HEK293T (cell line): Measurements from ENCODE around the gene CTIF.

Experiments used
- ARNT ChIP-seq: fragments of 450-650 bp; IDR thresholded peaks from 2 replicates; pipeline ENCODE4 v1.6.1; 2017; ENCODE audit warnings: mild to moderate bottlenecking
- BHLHE40 ChIP-seq: fragments of 450-650 bp; IDR thresholded peaks from 2 replicates; pipeline ENCODE4 v1.6.1; 2016; ENCODE audit warnings: mild to moderate bottlenecking, moderate library complexity, borderline replicate concordance
- CTBP1 ChIP-seq: fragments of 450-650 bp; IDR thresholded peaks from 2 replicates; pipeline ENCODE4 v1.6.1; 2016; ENCODE audit warnings: borderline replicate concordance
- ELF4 ChIP-seq: fragments of 450-650 bp; IDR thresholded peaks from 2 replicates; pipeline ENCODE4 v1.6.1; 2017; ENCODE audit warnings: antibody characterized with exemption
- FOXA1 ChIP-seq: fragments of 450-650 bp; IDR thresholded peaks from 2 replicates; pipeline ENCODE4 v1.6.1; 2016; ENCODE audit warnings: mild to moderate bottlenecking
- FOXK2 ChIP-seq: fragments of 450-650 bp; IDR thresholded peaks from 2 replicates; pipeline ENCODE4 v1.6.1; 2016; ENCODE audit warnings: mild to moderate bottlenecking
- FOXM1 ChIP-seq: fragments of 450-650 bp; IDR thresholded peaks from 2 replicates; pipeline ENCODE4 v1.6.1; 2017; ENCODE audit warnings: mild to moderate bottlenecking, borderline replicate concordance
- HDGF ChIP-seq: fragments of 450-650 bp; IDR thresholded peaks from 2 replicates; pipeline ENCODE4 v1.6.1; 2017; ENCODE audit warnings: antibody characterized with exemption, borderline replicate concordance
- LEF1 ChIP-seq: fragments of 450-650 bp; IDR thresholded peaks from 2 replicates; pipeline ENCODE4 v1.6.1; 2017; ENCODE audit warnings: mild to moderate bottlenecking, borderline replicate concordance
- NFRKB ChIP-seq: fragments of 450-650 bp; IDR thresholded peaks from 2 replicates; pipeline ENCODE4 v1.6.1; 2016; ENCODE audit warnings: mild to moderate bottlenecking, moderate library complexity
- PKNOX1 ChIP-seq: fragments of 450-650 bp; IDR thresholded peaks from 2 replicates; pipeline ENCODE4 v1.6.1; 2016
- SP1 ChIP-seq: fragments of 450-650 bp; IDR thresholded peaks from 2 replicates; pipeline ENCODE4 v1.6.1; 2017
- SUZ12 ChIP-seq: fragments of 450-650 bp; IDR thresholded peaks from 2 replicates; pipeline ENCODE4 v1.6.1; 2016; ENCODE audit warnings: mild to moderate bottlenecking
- ZNF384 ChIP-seq: fragments of 450-650 bp; IDR thresholded peaks from 2 replicates; pipeline ENCODE4 v1.6.1; 2016

- no peak for TF ChIP-seq LEF1
- TF ChIP-seq PKNOX1, result no peak
- TF ChIP-seq SP1, result no peak
- no peak for TF ChIP-seq FOXK2
- no peak for TF ChIP-seq ZNF384
- no peak for TF ChIP-seq FOXM1
- TF ChIP-seq FOXA1, result no peak
- no peak for TF ChIP-seq BHLHE40
- TF ChIP-seq CTBP1, result no peak
- no peak for TF ChIP-seq HDGF
- TF ChIP-seq NFRKB, result no peak
- no peak for TF ChIP-seq SUZ12
- TF ChIP-seq ELF4, result no peak
- no peak for TF ChIP-seq ARNT
These were observed 116.7 kb downstream of the CTIF start for GRCh38 chr18:48655508-48655907.
